NCI-H345 treated with DMSO at 0.1 percent for 48 hours (cell line): Measurements from ENCODE around the gene CRP.
"Not testable (repeated sequence)": the region's sequence is repeated elsewhere in the genome, so short reads cannot be mapped to it uniquely, and the experiment has no call there.

Source experiments
- DNase-seq: peaks from one replicate; lab custom pipeline; 2025; ENCODE audit not compliant: unreplicated experiment; lab: John Stamatoyannopoulos, UW

CRP gene

GRCh38 chr1:159714529-159714928, at the start of gene CRP:
TSS of gene CRP (minus strand) at chr1:159714589. CDS start at chr1:159714485, 104 bp downstream.
- no peak for DNase-seq

- no peak for DNase-seq
Observed at GRCh38 chr1:159763686-159764085, 49.3 kb upstream of the CRP start.

GRCh38 chr1:159756397-159756796, 42.0 kb upstream of the CRP start:
- no peak for DNase-seq

- DNase-seq, result no peak
Observed at GRCh38 chr1:159755451-159756007, 41.1 kb upstream of the CRP start.

- no peak for DNase-seq
Observed at GRCh38 chr1:159753386-159753785, 39.0 kb upstream of the CRP start.

GRCh38 chr1:159752135-159752580, 37.8 kb upstream of the CRP start:
- no peak for DNase-seq

GRCh38 chr1:159751031-159751430, 36.6 kb upstream of the CRP start:
- no peak for DNase-seq

GRCh38 chr1:159750621-159751020, 36.2 kb upstream of the CRP start:
- no peak for DNase-seq

GRCh38 chr1:159749630-159750029, 35.2 kb upstream of the CRP start:
- DNase-seq, result no peak

- DNase-seq, result no peak
Observed at GRCh38 chr1:159748370-159748769, 34.0 kb upstream of the CRP start.

GRCh38 chr1:159746666-159747065, 32.3 kb upstream of the CRP start:
- no peak for DNase-seq

- DNase-seq, result no peak
Observed at GRCh38 chr1:159743651-159744410, 29.4 kb upstream of the CRP start.

GRCh38 chr1:159737238-159737916, 23.0 kb upstream of the CRP start:
- no peak for DNase-seq

GRCh38 chr1:159723188-159723587, 8.8 kb upstream of the CRP start:
- not testable (repeated sequence) for DNase-seq

- DNase-seq, result no peak
Observed at GRCh38 chr1:159719990-159720389, 5.6 kb upstream of the CRP start.

- DNase-seq, result no peak
Observed at GRCh38 chr1:159715855-159716254, 1.5 kb upstream of the CRP start.

- DNase-seq, result no peak
Observed at GRCh38 chr1:159712080-159712479, 2.3 kb downstream of the CRP start.

- no peak for DNase-seq
Observed at GRCh38 chr1:159707472-159708260, 6.7 kb downstream of the CRP start.

GRCh38 chr1:159705904-159706256, 8.5 kb downstream of the CRP start:
- DNase-seq, result no peak

GRCh38 chr1:159705251-159705903, 9.0 kb downstream of the CRP start:
- no peak for DNase-seq

- DNase-seq, result no peak
Observed at GRCh38 chr1:159704481-159704880, 9.9 kb downstream of the CRP start.
